GM19397 (cell line): ENCODE measurements around the gene RAB8A.
"Not testable (repeated sequence)": the region's sequence is repeated elsewhere in the genome, so short reads cannot be mapped to it uniquely, and the experiment has no call there.

Source experiments
- ATAC-seq: cut with Tn5 transposase; IDR thresholded peaks from one replicate; pipeline ENCODE4 v1.9.1; 2021; ENCODE audit warnings: mild to moderate bottlenecking, moderate library complexity; ENCODE audit not compliant: unreplicated experiment

RAB8A gene

GRCh38 chr19:16167055-16167454 lies 55.4 kb downstream of the RAB8A start:
- ATAC-seq: no peak

GRCh38 chr19:16168465-16169081 lies 56.9 kb downstream of the RAB8A start:
- no peak for ATAC-seq

GRCh38 chr19:16170134-16170533 lies 58.4 kb downstream of the RAB8A start:
- no peak for ATAC-seq

GRCh38 chr19:16175954-16176353 lies 64.3 kb downstream of the RAB8A start:
- ATAC-seq: no peak

GRCh38 chr19:16178866-16179265 lies 67.2 kb downstream of the RAB8A start:
- ATAC-seq: not testable (repeated sequence)

GRCh38 chr19:16180611-16181010 lies 68.9 kb downstream of the RAB8A start:
- ATAC-seq: no peak
